Glomerular endothelial cell (primary cell): Measurements from ENCODE around the gene NCF2. TPM values are rescaled to one million over a fixed set of nuclear protein-coding genes. Genes with fewer than 3 reads are reported as not detected.

Source experiments
- total RNA-seq: library from RNA; depleted of rRNA; stranded (reverse); fragments of >200 nt; gene quantifications from 2 replicates; pipeline ENCODE4 v1.2.3, GENCODE V29; 2015

NCF2 gene
- total RNA-seq, 1 donor from 2014 or later = 6.2 TPM

Other genes starting within 250 kb of the NCF2 start
- gene NMNAT2, start 172.1 kb downstream of the NCF2 start, total RNA-seq = 0.23 and 0.24 TPM in 2 replicates
- gene SMG7, start 118.0 kb downstream of the NCF2 start, total RNA-seq = 46.7 and 60.5 TPM in 2 replicates
- gene ARPC5, start 45.3 kb upstream of the NCF2 start, total RNA-seq = 173 and 214 TPM in 2 replicates
- not detected in 2 replicates for gene APOBEC4, start 62.9 kb upstream of the NCF2 start, total RNA-seq
- 22.8 and 25.4 TPM in 2 replicates for gene RGL1, start 214.7 kb upstream of the NCF2 start, total RNA-seq